SK-MEL-5 (cell line): ENCODE results near the gene FLVCR2. TPM values are rescaled to one million over a fixed set of nuclear protein-coding genes. Genes with fewer than 3 reads are reported as not detected.

Experiments
- DNase-seq: peaks from one replicate; pipeline ENCODE4 v3.0.0-alpha.2; 2016; ENCODE audit warnings: low read depth, low spot score
- in situ Hi-C: cut with HindIII; loops from 2 replicates; pipeline ENCODE4 v1.10.0; 2016; ENCODE audit warnings: low sequenced_read_pairs, high pct_unique_total_duplicates, low pct_unique_long_range_greater_than_20kb
- polyA plus RNA-seq, 2 experiments: library from polyadenylated mRNA; depleted of rRNA; stranded (reverse); fragments of >200 nt; gene quantifications; 2 replicates each; pipeline ENCODE4 v1.2.3, GENCODE V29; 2015
- total RNA-seq: library from RNA; depleted of rRNA; stranded (reverse); fragments of >200 nt; shearing (Covaris generic); gene quantifications from 2 replicates; pipeline ENCODE4 v1.2.3, GENCODE V29; 2014; rRNA removed

FLVCR2 gene
- 2.5 and 2.6 TPM in 2 replicates for total RNA-seq
- 1.6 and 2.2 TPM in 2 replicates for polyA plus RNA-seq (2015; cell fraction: cytosol; rRNA removed)
- polyA plus RNA-seq (2015; cell fraction: nucleus; rRNA removed): 1.2 and 7.6 TPM in 2 replicates

- in situ Hi-C loops: no loop called here
Measured at GRCh38 chr14:75578102-75578785, at the start of gene FLVCR2. TSS of gene FLVCR2 (plus strand) at chr14:75578620. CDS start at chr14:75578973, 353 bp downstream.

GRCh38 chr14:75531256-75531655, 47.2 kb upstream of the FLVCR2 start:
- DNase-seq: no peak
- in situ Hi-C loops: no loop called here

More at GRCh38 chr14:75578102-75578785, at the start of gene FLVCR2:
- DNase-seq: peak; percentile 51

- in situ Hi-C loops: no loop called here
- DNase-seq: no peak
Measured at GRCh38 chr14:75531660-75532317, 46.6 kb upstream of the FLVCR2 start.

- in situ Hi-C loops: no loop called here
Measured at GRCh38 chr14:75533791-75534555, 44.4 kb upstream of the FLVCR2 start.

GRCh38 chr14:75535164-75535898, 43.1 kb upstream of the FLVCR2 start:
- in situ Hi-C loops: no loop called here
- no peak for DNase-seq

More at GRCh38 chr14:75533791-75534555, 44.4 kb upstream of the FLVCR2 start:
- DNase-seq: no peak

- in situ Hi-C loops: no loop called here
Measured at GRCh38 chr14:75537071-75537470, 41.3 kb upstream of the FLVCR2 start.

GRCh38 chr14:75539162-75539560, 39.3 kb upstream of the FLVCR2 start:
- in situ Hi-C loops: no loop called here
- no peak for DNase-seq

More at GRCh38 chr14:75537071-75537470, 41.3 kb upstream of the FLVCR2 start:
- no peak for DNase-seq

GRCh38 chr14:75539561-75540478, 38.6 kb upstream of the FLVCR2 start:
- no peak for DNase-seq
- in situ Hi-C loops: no loop called here

- in situ Hi-C loops: no loop called here
Measured at GRCh38 chr14:75540479-75540851, 38.0 kb upstream of the FLVCR2 start.

GRCh38 chr14:75542588-75543091, 35.8 kb upstream of the FLVCR2 start:
- no peak for DNase-seq
- in situ Hi-C loops: no loop called here

More at GRCh38 chr14:75540479-75540851, 38.0 kb upstream of the FLVCR2 start:
- DNase-seq: no peak

- DNase-seq: no peak
- in situ Hi-C loops: no loop called here
Measured at GRCh38 chr14:75543253-75543652, 35.2 kb upstream of the FLVCR2 start.

GRCh38 chr14:75543786-75544185, 34.6 kb upstream of the FLVCR2 start:
- in situ Hi-C loops: no loop called here

GRCh38 chr14:75545907-75546306, 32.5 kb upstream of the FLVCR2 start:
- in situ Hi-C loops: no loop called here

More at GRCh38 chr14:75543786-75544185, 34.6 kb upstream of the FLVCR2 start:
- no peak for DNase-seq

GRCh38 chr14:75547552-75548250, 30.7 kb upstream of the FLVCR2 start:
- in situ Hi-C loops: no loop called here
- no peak for DNase-seq

More at GRCh38 chr14:75545907-75546306, 32.5 kb upstream of the FLVCR2 start:
- no peak for DNase-seq

- in situ Hi-C loops: no loop called here
Measured at GRCh38 chr14:75548544-75548943, 29.9 kb upstream of the FLVCR2 start.

GRCh38 chr14:75549169-75549568, 29.3 kb upstream of the FLVCR2 start:
- DNase-seq: no peak
- in situ Hi-C loops: no loop called here

More at GRCh38 chr14:75548544-75548943, 29.9 kb upstream of the FLVCR2 start:
- no peak for DNase-seq
